GM12892 (cell line): Measurements from ENCODE around the gene ZNF586.

Experiments used
- POLR2A ChIP-seq: IDR thresholded peaks from 2 replicates; pipeline ENCODE4 v1.6.1; 2011; ENCODE audit warnings: low read depth, low read length, control low read depth
- POLR2AphosphoS5 ChIP-seq: IDR thresholded peaks from 2 replicates; pipeline ENCODE4 v1.6.1; 2011; ENCODE audit warnings: low read depth, low read length, control low read depth

- no peak for TF ChIP-seq POLR2AphosphoS5
- no peak for TF ChIP-seq POLR2A
These were observed 15.3 kb upstream of the ZNF586 start for GRCh38 chr19:57754091-57754673.
